ENCODE results near the gene SLC9A3.

DNA sequence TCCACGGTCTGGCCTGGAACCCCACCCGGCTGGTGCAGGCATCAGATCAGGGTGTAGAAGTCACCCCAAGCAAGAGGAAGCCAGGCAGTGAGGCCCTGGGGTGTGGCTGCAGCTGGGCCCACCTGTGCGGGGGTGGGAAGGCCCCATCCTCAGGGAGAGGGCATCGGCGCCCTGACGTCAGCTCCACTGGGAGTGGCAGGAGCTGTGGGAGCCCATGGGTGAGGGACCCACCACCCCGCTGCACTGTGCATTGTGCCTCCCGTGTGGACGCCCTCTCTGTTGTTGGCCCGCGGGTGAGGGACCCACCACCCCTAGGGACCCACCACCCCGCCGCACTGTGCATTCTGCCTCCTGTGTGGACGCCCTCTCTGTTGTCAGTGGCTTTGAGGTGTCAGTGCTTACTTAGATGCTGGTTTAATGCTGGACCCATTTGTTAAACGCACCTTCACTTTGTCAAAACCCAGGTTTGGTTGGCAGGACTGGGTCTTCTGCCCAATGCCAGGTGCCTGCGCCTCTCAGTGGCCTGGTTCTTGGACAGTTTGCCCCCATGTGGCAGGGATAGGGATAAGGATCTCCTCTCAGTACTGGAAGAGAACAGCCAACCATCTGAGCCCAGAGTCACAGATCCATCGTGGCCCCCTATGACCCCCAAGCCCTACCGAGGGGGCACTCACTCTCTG lies 88.1 kb downstream of the SLC9A3 start:
- TF ChIP-seq, protein P1, sequence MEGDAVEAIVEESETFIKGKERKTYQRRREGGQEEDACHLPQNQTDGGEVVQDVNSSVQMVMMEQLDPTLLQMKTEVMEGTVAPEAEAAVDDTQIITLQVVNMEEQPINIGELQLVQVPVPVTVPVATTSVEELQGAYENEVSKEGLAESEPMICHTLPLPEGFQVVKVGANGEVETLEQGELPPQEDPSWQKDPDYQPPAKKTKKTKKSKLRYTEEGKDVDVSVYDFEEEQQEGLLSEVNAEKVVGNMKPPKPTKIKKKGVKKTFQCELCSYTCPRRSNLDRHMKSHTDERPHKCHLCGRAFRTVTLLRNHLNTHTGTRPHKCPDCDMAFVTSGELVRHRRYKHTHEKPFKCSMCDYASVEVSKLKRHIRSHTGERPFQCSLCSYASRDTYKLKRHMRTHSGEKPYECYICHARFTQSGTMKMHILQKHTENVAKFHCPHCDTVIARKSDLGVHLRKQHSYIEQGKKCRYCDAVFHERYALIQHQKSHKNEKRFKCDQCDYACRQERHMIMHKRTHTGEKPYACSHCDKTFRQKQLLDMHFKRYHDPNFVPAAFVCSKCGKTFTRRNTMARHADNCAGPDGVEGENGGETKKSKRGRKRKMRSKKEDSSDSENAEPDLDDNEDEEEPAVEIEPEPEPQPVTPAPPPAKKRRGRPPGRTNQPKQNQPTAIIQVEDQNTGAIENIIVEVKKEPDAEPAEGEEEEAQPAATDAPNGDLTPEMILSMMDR (IDR thresholded peaks at IDR 0.05) = peak; percentile 27
- TF ChIP-seq ZFX (IDR thresholded peaks at IDR 0.05; ENCODE audit: borderline replicate concordance) = no peak

All from 22Rv1 (cell line).